Measurements from ENCODE around the gene CDS2. TPM values are rescaled to one million over a fixed set of nuclear protein-coding genes. Genes with fewer than 3 reads are reported as not detected.

CDS2 gene
- total and polyA plus RNA-seq, 10 of the 15 experiments (the other 5 are each of a cell fraction or from before 2014, with no cell fraction given) = 11.5 to 94.7 (median 23.1) TPM

GRCh38 chr20:5078399-5078958, 48.3 kb upstream of the CDS2 start:
- intact Hi-C loops (cut with micrococcal nuclease; ENCODE audit: unreplicated experiment) = loop anchor here (1.0 to 5.0 kb wide), 4 partner anchors 40 to 105 kb away; partner anchors contain the start of gene PCNA
- H3K4me3 ChIP-seq = no peak overlapping the region; the same call in 1 of the 2 replicates
- ChIA-PET POLR2A (interaction anchor here (0.7 to 5.5 kb wide), 5 partner anchors 13 to 81 kb away, joined by 3 to 49 read pairs (median 12); partner anchors contain the start of gene PCNA), RAD21 (ENCODE audit: unreplicated experiment) (interaction anchor here (0.8 to 3.7 kb wide), 12 partner anchors 10 to 92 kb away, joined by 3 to 26 read pairs (median 7); partner anchors contain the start of gene CDS2), SMC1A (ENCODE audit: uncharacterized antibody, unreplicated experiment) (interaction anchor here (0.8 to 5.1 kb wide), 13 partner anchors 9 to 470 kb away, joined by 3 to 45 read pairs (median 10); no protein-coding TSS in a partner anchor), CTCF (interaction anchor here (0.8 to 4.8 kb wide), 6 partner anchors 10 to 266 kb away, joined by 3 to 40 read pairs (median 8); no protein-coding TSS in a partner anchor)
- H3K9me3 ChIP-seq (replicated peaks; ENCODE audit: control insufficient read depth, insufficient read depth, low read length) = no peaks in the 10 kb centered on the region; the same call in 2 of the 3 replicates
- BruUV-seq (replicated peaks) = no TSS peak
- H3K9ac ChIP-seq (ENCODE audit: control insufficient read depth, insufficient read depth, low read length) = 0 out of 2 replicates have a peak overlapping the region, but pooled peaks have one; percentile 22
- H2AFZ ChIP-seq (ENCODE audit: control insufficient read depth, low read depth, low read length) = no peak overlapping the region
- peak; percentile 81 for ATAC-seq
- 2% methylated on average over 11 of the region's 11 CpGs for WGBS (ENCODE audit: insufficient coverage, insufficient replicate concordance, low lambda C conversion rate, missing lambda C conversion rate)
- peak; percentile 95 for FAIRE-seq
- in situ Hi-C loops (cut with MboI) = no loop called here
- no peaks in the 10 kb centered on the region for H4K20me1 ChIP-seq (ENCODE audit: control insufficient read depth, insufficient read depth)
- no peaks in the 10 kb centered on the region for H3K36me3 ChIP-seq (ENCODE audit: control insufficient read depth in 2 of 2, insufficient read depth in 2 of 2, low read length in 1 of 2)
- H3K27ac ChIP-seq (ENCODE audit: control insufficient read depth, insufficient read depth) = peak overlapping the region; percentile 68
- no peaks in the 10 kb centered on the region for H3K79me2 ChIP-seq (ENCODE audit: control insufficient read depth, insufficient read depth, low read length)
- DNase-seq (ENCODE audit: low read depth, low spot score) = peak; percentile 98
- no peaks in the 10 kb centered on the region; a peak in 1 of 4 replicates for H3K27me3 ChIP-seq (replicated peaks in 1 of 2; ENCODE audit: control insufficient read depth in 2 of 2, insufficient read depth in 2 of 2, low read length in 1 of 2)
- H3K4me2 ChIP-seq (ENCODE audit: control insufficient read depth, insufficient read depth) = peak overlapping the region; percentile 45
- H3K4me1 ChIP-seq (ENCODE audit: control insufficient read depth, insufficient read depth, low read length) = peaks cover 47% of the 10 kb centered on the region
- TF ChIP-seq STAT1 (conservative IDR thresholded peaks at IDR 0.05) (peak; percentile 77; the same call in 1 of the 2 replicates), IRF4 (IDR thresholded peaks at IDR 0.05; ENCODE audit: low read depth, low read length) (peak; percentile 94), TCF12 (IDR thresholded peaks at IDR 0.05; ENCODE audit: low read depth, low read length) (peak; percentile 53; the same call in 1 of the 2 replicates), MEF2A (IDR thresholded peaks at IDR 0.05; ENCODE audit: insufficient read depth, low read depth, low read length) (peak; percentile 85; the same call in 1 of the 2 replicates), HDGF (IDR thresholded peaks at IDR 0.05) (no peak), ZBED1 (IDR thresholded peaks at IDR 0.05; ENCODE audit: borderline replicate concordance) (peak; percentile 94), NBN (IDR thresholded peaks at IDR 0.05) (peak; percentile 96), CHD4 (IDR thresholded peaks at IDR 0.05) (no peak), POLR2A (IDR thresholded peaks at IDR 0.05; ENCODE audit: low read depth, low read length) (peak; percentile 51), PBX3 (IDR thresholded peaks at IDR 0.05; ENCODE audit: insufficient replicate concordance, low read depth, low read length) (peak; percentile 54), BCLAF1 (IDR thresholded peaks at IDR 0.05) (no peak), IRF5 (IDR thresholded peaks at IDR 0.05; ENCODE audit: borderline replicate concordance) (no peak), MTA3 (IDR thresholded peaks at IDR 0.05; ENCODE audit: borderline replicate concordance, low read length) (peak; percentile 96; the same call in 1 of the 2 replicates), ZNF384 (IDR thresholded peaks at IDR 0.05; ENCODE audit: borderline replicate concordance, low read depth, low read length) (peak; percentile 64; the same call in 1 of the 2 replicates), CEBPB (IDR thresholded peaks at IDR 0.05; ENCODE audit: borderline replicate concordance in 1 of 2, low read depth in 2 of 2, low read length in 2 of 2) (peak in 1 of 2 experiments; percentile 88; a peak in 2 of 4 replicates), ASH2L (IDR thresholded peaks at IDR 0.05; ENCODE audit: borderline replicate concordance, low read depth) (no peak)

Measured in GM12878 (cell line).